HG03280 (cell line): ENCODE results near the gene MYO1D.

Source experiments
- ATAC-seq: cut with Tn5 transposase; IDR thresholded peaks from one replicate; pipeline ENCODE4 v1.9.1; 2021; ENCODE audit warnings: mild to moderate bottlenecking, moderate library complexity; ENCODE audit not compliant: unreplicated experiment

The MYO1D gene

GRCh38 chr17:32494621-32495358, 382.1 kb downstream of the MYO1D start:
- ATAC-seq: no peak

- no peak for ATAC-seq
These were observed 382.9 kb downstream of the MYO1D start for GRCh38 chr17:32493976-32494513.

GRCh38 chr17:32493571-32493970, 383.4 kb downstream of the MYO1D start:
- no peak for ATAC-seq

- ATAC-seq: no peak
These were observed 384.2 kb downstream of the MYO1D start for GRCh38 chr17:32492648-32493289.

- ATAC-seq: no peak
These were observed 384.7 kb downstream of the MYO1D start for GRCh38 chr17:32492264-32492589.

- no peak for ATAC-seq
These were observed 385.3 kb downstream of the MYO1D start for GRCh38 chr17:32491371-32492263.

GRCh38 chr17:32490101-32490482, 386.8 kb downstream of the MYO1D start:
- ATAC-seq: no peak

- ATAC-seq: no peak
These were observed 387.4 kb downstream of the MYO1D start for GRCh38 chr17:32489320-32490100.

GRCh38 chr17:32488604-32489180, 388.2 kb downstream of the MYO1D start:
- no peak for ATAC-seq

GRCh38 chr17:32488177-32488542, 388.8 kb downstream of the MYO1D start:
- no peak for ATAC-seq

GRCh38 chr17:32487473-32488176, 389.3 kb downstream of the MYO1D start:
- no peak for ATAC-seq

GRCh38 chr17:32486701-32487472, 390.0 kb downstream of the MYO1D start, which contains the start of gene CDK5R1:
Gene CDK5R1 (plus strand): TSS chr17:32486993. CDS start chr17:32487621, 628 bp downstream.
- ATAC-seq: peak; percentile 46

- ATAC-seq: peak; percentile 39
These were observed 390.7 kb downstream of the MYO1D start for GRCh38 chr17:32486111-32486700.

GRCh38 chr17:32485261-32486110, 391.4 kb downstream of the MYO1D start:
- no peak for ATAC-seq

GRCh38 chr17:32484628-32485027, 392.3 kb downstream of the MYO1D start:
- no peak for ATAC-seq

GRCh38 chr17:32484041-32484461, 392.9 kb downstream of the MYO1D start:
- no peak for ATAC-seq

- ATAC-seq: peak; percentile 30
These were observed 393.4 kb downstream of the MYO1D start for GRCh38 chr17:32483451-32484019.
